HG03469 (cell line): ENCODE data around the gene TUBB.
"Not testable (repeated sequence)": the region's sequence is repeated elsewhere in the genome, so short reads cannot be mapped to it uniquely, and the experiment has no call there.

Experiments used
- ATAC-seq: cut with Tn5 transposase; IDR thresholded peaks from one replicate; pipeline ENCODE4 v1.9.1; 2021; ENCODE audit warnings: mild to moderate bottlenecking, moderate library complexity, moderate number of reproducible peaks; ENCODE audit not compliant: unreplicated experiment

TUBB gene

GRCh38 chr6:30756405-30757003 is 36.4 kb downstream of the TUBB start:
- ATAC-seq, result not testable (repeated sequence)

- no peak for ATAC-seq
Observed at GRCh38 chr6:30757261-30757904, 37.2 kb downstream of the TUBB start.

- ATAC-seq, result no peak
Observed at GRCh38 chr6:30759575-30760239, 39.6 kb downstream of the TUBB start.

- ATAC-seq, result no peak
Observed at GRCh38 chr6:30760549-30760948, 40.4 kb downstream of the TUBB start.

DNA sequence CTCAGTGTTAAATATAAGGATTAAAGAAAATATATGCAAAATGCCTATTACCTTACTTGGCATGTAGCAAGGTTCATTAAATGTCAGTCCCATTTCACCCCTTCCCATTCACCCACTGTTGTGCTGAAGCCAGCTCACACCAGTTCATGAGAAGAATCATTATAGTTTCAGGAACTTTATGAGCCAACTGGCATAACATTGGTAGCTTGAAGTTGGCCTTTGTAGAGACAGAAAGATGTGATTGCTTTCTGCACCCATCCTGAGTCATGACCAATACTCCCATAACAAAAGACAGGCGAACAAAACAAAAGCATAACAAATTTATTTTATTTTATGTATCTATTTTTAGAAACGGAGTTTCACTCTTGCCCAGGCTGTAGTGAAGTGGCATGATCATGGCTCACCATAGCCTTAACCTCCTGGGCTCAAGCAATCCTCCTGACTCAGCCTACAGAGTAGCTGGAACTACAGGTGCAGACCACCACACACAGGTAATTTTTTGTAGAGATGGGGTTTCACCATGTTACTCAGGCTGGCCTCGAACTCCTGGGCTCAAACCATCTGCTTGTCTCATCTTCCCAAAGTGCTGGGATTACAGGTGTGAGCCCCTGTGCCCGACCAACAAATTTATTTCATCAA is 41.8 kb downstream of the TUBB start:
- ATAC-seq, result no peak

GRCh38 chr6:30763155-30763617 is 43.0 kb downstream of the TUBB start:
- ATAC-seq, result no peak

DNA sequence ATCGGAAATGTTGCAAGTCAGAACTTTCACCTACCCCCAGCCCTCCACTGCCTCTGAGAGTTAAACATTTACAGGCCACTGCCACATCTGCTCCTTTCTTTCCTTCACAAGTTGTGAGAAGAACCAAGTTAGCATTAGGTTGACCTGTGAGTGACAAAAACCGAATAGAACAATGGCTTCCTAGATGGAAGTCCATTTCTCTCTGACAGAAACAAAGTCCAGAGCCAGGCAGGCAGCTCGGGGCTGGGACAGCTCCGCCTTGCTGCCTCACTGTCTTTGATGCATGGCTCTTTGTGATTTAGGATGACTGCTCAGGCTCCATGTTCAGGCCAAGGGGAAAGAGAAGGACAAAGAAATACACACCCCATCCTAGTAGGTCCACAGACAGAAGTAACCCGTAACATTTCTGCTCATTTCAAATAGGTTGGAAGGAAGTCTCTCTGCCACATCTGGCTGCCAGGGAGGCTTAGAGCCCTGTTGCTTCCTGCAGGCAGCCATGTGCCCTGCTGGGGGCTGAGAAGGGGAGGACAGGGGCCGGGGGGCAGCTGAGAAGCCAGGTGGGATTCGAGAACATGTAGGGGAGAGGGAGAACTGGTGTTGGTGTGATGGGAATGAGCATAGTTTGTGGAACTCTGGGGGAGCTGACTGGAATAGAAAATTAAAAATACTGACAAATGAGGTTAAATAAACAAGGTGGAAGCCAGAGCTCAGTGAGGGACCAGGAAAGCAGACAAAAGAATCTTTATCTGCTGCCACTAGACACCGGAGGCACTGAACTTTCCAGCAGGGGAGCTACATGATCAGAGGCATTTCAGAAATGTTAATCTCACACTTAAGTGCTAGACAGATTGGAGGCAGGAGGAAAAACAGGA is 43.7 kb downstream of the TUBB start:
- ATAC-seq, result no peak

DNA sequence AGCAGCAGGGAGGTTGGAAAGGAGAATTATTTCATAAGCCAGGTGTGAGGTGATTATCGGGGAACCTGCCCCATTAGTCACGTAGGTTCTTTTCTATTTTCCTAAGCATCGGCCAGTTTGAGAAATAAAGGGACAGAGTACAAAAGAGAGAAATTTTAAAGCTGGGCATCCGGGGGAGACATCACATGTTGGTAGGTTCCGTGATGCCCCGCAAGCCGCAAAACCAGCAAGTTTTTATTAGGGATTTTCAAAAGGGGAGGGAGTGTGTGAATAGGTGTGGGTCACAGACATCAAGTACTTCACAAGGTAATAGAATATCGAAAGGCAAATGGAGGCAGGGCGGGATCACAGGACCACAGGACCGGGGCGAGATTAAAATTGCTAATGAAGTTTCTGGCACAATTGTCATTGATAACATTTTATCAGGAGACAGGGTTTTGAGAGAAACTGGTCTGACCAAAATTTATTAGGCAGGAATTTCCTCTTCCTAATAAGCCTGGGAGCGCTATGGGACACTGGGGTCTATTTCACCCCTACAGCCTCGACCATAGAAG is 44.4 kb downstream of the TUBB start:
- ATAC-seq, result not testable (repeated sequence)

DNA sequence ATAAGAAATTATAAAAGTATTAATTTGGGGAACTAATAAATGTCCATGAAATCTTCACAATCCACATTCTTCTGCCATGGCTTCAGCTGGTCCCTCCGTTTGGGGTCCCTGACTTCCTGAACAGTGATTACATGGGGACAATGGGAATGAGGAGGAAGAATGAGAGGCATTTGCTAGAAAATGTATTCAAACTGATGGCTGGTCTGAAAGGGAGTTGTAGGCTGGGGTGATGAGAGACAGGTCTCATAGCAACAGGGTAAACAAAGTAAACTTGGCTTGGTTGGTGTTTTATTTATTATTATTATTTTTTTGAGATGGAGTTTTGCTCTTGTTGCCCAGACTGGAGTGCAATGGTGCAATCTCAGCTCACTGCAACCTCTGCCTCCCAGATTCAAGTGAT is 45.3 kb downstream of the TUBB start:
- ATAC-seq, result not testable (repeated sequence)

GRCh38 chr6:30766461-30767157 is 46.5 kb downstream of the TUBB start:
- no peak for ATAC-seq

GRCh38 chr6:30767158-30767943 is 47.2 kb downstream of the TUBB start:
- ATAC-seq, result no peak

- ATAC-seq, result no peak
Observed at GRCh38 chr6:30767944-30768301, 47.8 kb downstream of the TUBB start.

DNA sequence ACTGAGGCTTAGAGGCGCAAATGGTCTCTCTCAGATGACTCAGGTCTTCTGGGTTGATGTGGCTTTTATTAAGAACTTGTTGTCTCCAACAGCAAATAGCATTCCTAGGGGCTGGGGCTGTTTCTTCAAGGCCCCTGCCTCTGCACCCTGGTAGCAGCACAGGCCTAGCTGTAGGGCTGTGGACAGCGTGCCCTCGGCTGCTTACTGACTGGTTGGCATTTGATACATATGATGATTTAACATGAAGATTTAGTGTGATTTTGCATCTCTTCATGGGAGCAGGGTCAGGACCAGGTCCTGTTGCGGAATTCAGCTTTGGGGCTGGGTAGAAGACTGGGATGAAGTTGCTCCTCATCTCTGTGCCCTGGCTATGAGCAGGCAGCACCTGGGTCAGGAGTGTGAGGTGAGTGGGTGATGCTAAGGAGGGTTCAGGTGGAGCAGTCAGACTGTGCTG is 48.5 kb downstream of the TUBB start:
- ATAC-seq, result no peak

- ATAC-seq, result no peak
Observed at GRCh38 chr6:30769088-30769852, 49.1 kb downstream of the TUBB start.

DNA sequence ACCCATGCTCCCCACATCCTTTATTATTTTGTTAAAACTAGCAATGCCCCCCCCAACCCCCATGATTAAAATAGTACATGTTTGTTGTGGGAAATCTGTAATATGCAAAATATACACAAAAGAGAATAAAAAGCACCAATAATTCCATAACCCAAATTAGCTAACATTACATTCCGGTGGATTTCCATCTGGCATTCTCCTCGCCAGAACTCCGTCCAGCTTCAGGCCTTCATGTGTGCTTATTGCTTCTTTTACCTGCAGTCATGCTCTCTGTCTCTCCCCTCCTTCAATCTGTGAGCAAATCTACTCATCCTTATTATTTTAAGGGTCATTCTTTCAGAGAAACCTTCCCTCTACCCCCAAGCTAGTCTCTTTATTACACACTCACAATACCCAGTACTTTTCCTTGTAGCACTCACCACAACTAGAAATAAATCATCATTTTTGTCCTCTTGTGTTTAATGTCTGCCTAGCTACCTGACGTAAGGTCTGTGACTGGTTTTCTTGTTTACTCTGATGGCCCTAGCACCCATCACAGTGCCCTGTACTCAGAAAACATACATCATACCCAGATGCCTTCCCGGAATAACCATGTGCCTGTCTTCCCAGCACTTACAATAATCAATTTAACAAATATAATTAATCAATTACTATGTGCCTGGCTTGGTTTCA is 49.8 kb downstream of the TUBB start:
- ATAC-seq, result no peak

DNA sequence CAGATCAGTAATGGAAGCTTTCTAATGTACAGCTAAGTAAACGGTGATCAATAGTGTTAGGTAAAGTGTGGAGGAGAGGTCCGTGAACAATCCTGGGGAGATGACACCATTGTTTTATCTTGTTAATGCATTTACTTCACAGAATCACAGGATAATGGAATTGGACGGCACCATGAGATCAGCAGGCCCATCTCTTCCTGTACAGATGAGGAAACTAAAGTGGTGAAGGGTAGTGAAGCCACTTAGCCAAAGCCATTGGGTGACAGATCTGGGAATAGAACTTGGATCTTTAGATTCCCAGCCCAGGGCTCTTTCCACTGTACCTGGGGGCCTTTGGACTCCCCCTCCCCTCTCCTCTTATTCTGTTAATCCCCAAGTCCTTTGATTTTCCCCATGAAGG is 50.4 kb downstream of the TUBB start:
- ATAC-seq, result no peak

- ATAC-seq, result no peak
Observed at GRCh38 chr6:30774701-30775100, 54.5 kb downstream of the TUBB start.
